KOPT-K1 (cell line): ENCODE results near the gene NCKAP5.

Source experiments
- H3K27ac ChIP-seq: fragments of 200-600 bp; sonication (generic); 2 replicates; pipeline ENCODE4 v1.5.1; 2016; ENCODE audit warnings: antibody characterized with exemption, mild to moderate bottlenecking, low read depth, low read length; ENCODE audit not compliant: poor library complexity, severe bottlenecking
- H3K36me3 ChIP-seq: fragments of 200-600 bp; sonication (generic); 2 replicates; pipeline ENCODE4 v1.5.1; 2017; ENCODE audit warnings: antibody characterized with exemption, mild to moderate bottlenecking, low read length, moderate library complexity; ENCODE audit not compliant: insufficient read depth
- H3K9me3 ChIP-seq: fragments of 200-600 bp; sonication (generic); 2 replicates; pipeline ENCODE4 v1.5.1; 2017; ENCODE audit warnings: antibody characterized with exemption, low read length, mild to moderate bottlenecking; ENCODE audit not compliant: insufficient read depth, poor library complexity, severe bottlenecking

Gene NCKAP5

GRCh38 chr2:133292259-133292658 lies 276.0 kb downstream of the NCKAP5 start:
- Histone ChIP-seq H3K9me3 (no peaks in the 10 kb centered on the region), H3K36me3 (no peaks in the 10 kb centered on the region), H3K27ac (no peak overlapping the region)

- Histone ChIP-seq H3K36me3 (no peaks in the 10 kb centered on the region), H3K27ac (no peak overlapping the region), H3K9me3 (no peaks in the 10 kb centered on the region)
These were observed 280.6 kb downstream of the NCKAP5 start for GRCh38 chr2:133287709-133288108.

- H3K9me3 ChIP-seq = no peaks in the 10 kb centered on the region
- no peaks in the 10 kb centered on the region for H3K36me3 ChIP-seq
- H3K27ac ChIP-seq = no peak overlapping the region
These were observed 281.8 kb downstream of the NCKAP5 start for GRCh38 chr2:133286326-133286922.

GRCh38 chr2:133273031-133273430 lies 295.2 kb downstream of the NCKAP5 start:
- Histone ChIP-seq H3K36me3 (no peaks in the 10 kb centered on the region), H3K9me3 (no peaks in the 10 kb centered on the region), H3K27ac (no peak overlapping the region)

- no peaks in the 10 kb centered on the region for H3K9me3 ChIP-seq
- H3K36me3 ChIP-seq = no peaks in the 10 kb centered on the region
- no peak overlapping the region for H3K27ac ChIP-seq
These were observed 297.2 kb downstream of the NCKAP5 start for GRCh38 chr2:133271105-133271504.

GRCh38 chr2:133270550-133270949 lies 297.7 kb downstream of the NCKAP5 start:
- H3K9me3 ChIP-seq = no peaks in the 10 kb centered on the region
- H3K27ac ChIP-seq = no peak overlapping the region
- H3K36me3 ChIP-seq = no peaks in the 10 kb centered on the region

- H3K36me3 ChIP-seq = no peaks in the 10 kb centered on the region
- H3K9me3 ChIP-seq = no peaks in the 10 kb centered on the region
- H3K27ac ChIP-seq = no peak overlapping the region
These were observed 301.2 kb downstream of the NCKAP5 start for GRCh38 chr2:133266926-133267590.

- Histone ChIP-seq H3K36me3 (no peaks in the 10 kb centered on the region), H3K9me3 (no peaks in the 10 kb centered on the region), H3K27ac (no peak overlapping the region)
These were observed 302.0 kb downstream of the NCKAP5 start for GRCh38 chr2:133266041-133266925.

- H3K9me3 ChIP-seq = no peaks in the 10 kb centered on the region
- H3K36me3 ChIP-seq = no peaks in the 10 kb centered on the region
- no peak overlapping the region for H3K27ac ChIP-seq
These were observed 302.8 kb downstream of the NCKAP5 start for GRCh38 chr2:133265432-133265949.

- H3K27ac ChIP-seq = no peak overlapping the region
- H3K36me3 ChIP-seq = no peaks in the 10 kb centered on the region
- H3K9me3 ChIP-seq = no peaks in the 10 kb centered on the region
These were observed 303.3 kb downstream of the NCKAP5 start for GRCh38 chr2:133264989-133265401.

GRCh38 chr2:133262893-133263292 lies 305.4 kb downstream of the NCKAP5 start:
- Histone ChIP-seq H3K36me3 (no peaks in the 10 kb centered on the region), H3K27ac (no peak overlapping the region), H3K9me3 (no peaks in the 10 kb centered on the region)

- no peaks in the 10 kb centered on the region for H3K36me3 ChIP-seq
- H3K9me3 ChIP-seq = no peaks in the 10 kb centered on the region
- no peak overlapping the region for H3K27ac ChIP-seq
These were observed 312.9 kb downstream of the NCKAP5 start for GRCh38 chr2:133255360-133255759.

- Histone ChIP-seq H3K27ac (no peak overlapping the region), H3K36me3 (no peaks in the 10 kb centered on the region), H3K9me3 (no peaks in the 10 kb centered on the region)
These were observed 314.5 kb downstream of the NCKAP5 start for GRCh38 chr2:133253793-133254192.

GRCh38 chr2:133252780-133253355 lies 315.4 kb downstream of the NCKAP5 start:
- Histone ChIP-seq H3K36me3 (no peaks in the 10 kb centered on the region), H3K9me3 (no peaks in the 10 kb centered on the region), H3K27ac (no peak overlapping the region)

GRCh38 chr2:133249362-133249761 lies 318.9 kb downstream of the NCKAP5 start:
- Histone ChIP-seq H3K27ac (no peak overlapping the region), H3K36me3 (no peaks in the 10 kb centered on the region), H3K9me3 (no peaks in the 10 kb centered on the region)
